ENCODE results near the gene CDC42BPA.

- no peak for TF ChIP-seq HDGF (IDR thresholded peaks at IDR 0.05; ENCODE audit: borderline replicate concordance)
- TF ChIP-seq, protein P1, sequence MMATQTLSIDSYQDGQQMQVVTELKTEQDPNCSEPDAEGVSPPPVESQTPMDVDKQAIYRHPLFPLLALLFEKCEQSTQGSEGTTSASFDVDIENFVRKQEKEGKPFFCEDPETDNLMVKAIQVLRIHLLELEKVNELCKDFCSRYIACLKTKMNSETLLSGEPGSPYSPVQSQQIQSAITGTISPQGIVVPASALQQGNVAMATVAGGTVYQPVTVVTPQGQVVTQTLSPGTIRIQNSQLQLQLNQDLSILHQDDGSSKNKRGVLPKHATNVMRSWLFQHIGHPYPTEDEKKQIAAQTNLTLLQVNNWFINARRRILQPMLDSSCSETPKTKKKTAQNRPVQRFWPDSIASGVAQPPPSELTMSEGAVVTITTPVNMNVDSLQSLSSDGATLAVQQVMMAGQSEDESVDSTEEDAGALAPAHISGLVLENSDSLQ (IDR thresholded peaks at IDR 0.05), result no peak
- TF ChIP-seq FOXM1 (IDR thresholded peaks at IDR 0.05; ENCODE audit: borderline replicate concordance), result no peak
- TF ChIP-seq BHLHE40 (IDR thresholded peaks at IDR 0.05; ENCODE audit: borderline replicate concordance), result no peak
- no peak for TF ChIP-seq SUZ12 (IDR thresholded peaks at IDR 0.05)
- TF ChIP-seq NFRKB (IDR thresholded peaks at IDR 0.05), result no peak
- TF ChIP-seq LEF1 (IDR thresholded peaks at IDR 0.05; ENCODE audit: borderline replicate concordance), result no peak
- no peak for TF ChIP-seq L3MBTL2 (conservative IDR thresholded peaks at IDR 0.05)
- TF ChIP-seq FOXK2 (IDR thresholded peaks at IDR 0.05), result no peak
Observed at GRCh38 chr1:226977643-226978431, 340.5 kb downstream of the CDC42BPA start.
